Stimulated activated CD4-positive, alpha-beta T cell treated with anti-CD3 and anti-CD28 coated beads, Interleukin-12 subunit alpha, Interleukin-12 subunit beta, amount 100 ng/mL, for 4 hours (primary cell): ENCODE measurements around the gene NKAIN1.
"Not testable (repeated sequence)": the region's sequence is repeated elsewhere in the genome, so short reads cannot be mapped to it uniquely, and the experiment has no call there.

ENCODE experiments used
- DNase-seq: peaks from one replicate; pipeline ENCODE4 v3.0.0-alpha.2; 2020

Gene NKAIN1

GRCh38 chr1:31239653-31240241 is at the start of gene NKAIN1:
Gene NKAIN1 (minus strand): TSS chr1:31239887. CDS start chr1:31239547, 340 bp downstream.
- DNase-seq = no peak

- no peak for DNase-seq
Observed at GRCh38 chr1:31289021-31289420, 49.3 kb upstream of the NKAIN1 start.

GRCh38 chr1:31287791-31288190 is 48.1 kb upstream of the NKAIN1 start:
- not testable (repeated sequence) for DNase-seq

GRCh38 chr1:31282426-31282825 is 42.7 kb upstream of the NKAIN1 start:
- not testable (repeated sequence) for DNase-seq

GRCh38 chr1:31273619-31274018 is 33.9 kb upstream of the NKAIN1 start:
- no peak for DNase-seq

GRCh38 chr1:31272369-31272768 is 32.7 kb upstream of the NKAIN1 start:
- no peak for DNase-seq

- no peak for DNase-seq
Observed at GRCh38 chr1:31266547-31266946, 26.9 kb upstream of the NKAIN1 start.

GRCh38 chr1:31264790-31265386 is 25.2 kb upstream of the NKAIN1 start:
- no peak for DNase-seq

GRCh38 chr1:31263408-31263807 is 23.7 kb upstream of the NKAIN1 start:
- no peak for DNase-seq

GRCh38 chr1:31262393-31262792 is 22.7 kb upstream of the NKAIN1 start:
- DNase-seq = not testable (repeated sequence)

GRCh38 chr1:31261916-31262315 is 22.2 kb upstream of the NKAIN1 start:
- no peak for DNase-seq

GRCh38 chr1:31259746-31260145 is 20.1 kb upstream of the NKAIN1 start:
- no peak for DNase-seq

GRCh38 chr1:31258581-31258980 is 18.9 kb upstream of the NKAIN1 start:
- no peak for DNase-seq

GRCh38 chr1:31257213-31257612 is 17.5 kb upstream of the NKAIN1 start:
- DNase-seq = no peak

- DNase-seq = no peak
Observed at GRCh38 chr1:31249854-31250253, 10.2 kb upstream of the NKAIN1 start.

GRCh38 chr1:31248276-31248675 is 8.6 kb upstream of the NKAIN1 start:
- DNase-seq = no peak

GRCh38 chr1:31244326-31244725 is 4.6 kb upstream of the NKAIN1 start:
- no peak for DNase-seq

GRCh38 chr1:31243501-31244286 is 4.0 kb upstream of the NKAIN1 start:
- no peak for DNase-seq

- no peak for DNase-seq
Observed at GRCh38 chr1:31241321-31241720, 1.6 kb upstream of the NKAIN1 start.

GRCh38 chr1:31238986-31239613 is 587 bp downstream of the NKAIN1 start:
- DNase-seq = no peak

GRCh38 chr1:31238612-31238985 is 1.1 kb downstream of the NKAIN1 start:
- no peak for DNase-seq

- DNase-seq = no peak
Observed at GRCh38 chr1:31234870-31235269, 4.8 kb downstream of the NKAIN1 start.

GRCh38 chr1:31234123-31234708 is 5.5 kb downstream of the NKAIN1 start:
- DNase-seq = no peak
